BJ (cell line): ENCODE results near the gene COASY. TPM values are rescaled to one million over a fixed set of nuclear protein-coding genes. Genes with fewer than 3 reads are reported as not detected.

Source experiments
- CTCF ChIA-PET: fragments of 350-600 bp; formaldehyde crosslinking; extraction: SDS; loops from one replicate; lab custom pipeline; 2021; ENCODE audit warnings: antibody characterized with exemption, inconsistent platforms; lab: Yijun Ruan, JAX
- POLR2A ChIA-PET: fragments of 300-600 bp; sonication (Branson Sonifier 250); formaldehyde crosslinking; extraction: SDS; loops from one replicate; lab custom pipeline; 2021; ENCODE audit warnings: antibody characterized with exemption; lab: Charles Lee
- DNase-seq: peaks from one replicate; pipeline ENCODE4 v3.0.0-alpha.2; 2011; ENCODE audit warnings: low read depth
- H3K27me3 ChIP-seq: 2 replicates; pipeline ENCODE4 v1.6.0; 2011; ENCODE audit warnings: low read length; ENCODE audit not compliant: control insufficient read depth, insufficient read depth
- H3K36me3 ChIP-seq: 2 replicates; pipeline ENCODE4 v1.5.1; 2011; ENCODE audit warnings: low read length; ENCODE audit not compliant: control insufficient read depth, insufficient read depth
- H3K4me3 ChIP-seq: 2 replicates; pipeline ENCODE4 v1.5.1; 2011; ENCODE audit warnings: low read depth, mild to moderate bottlenecking, control low read depth, low read length
- polyA minus RNA-seq: library from RNA; depleted of rRNA, polyadenylated mRNA; stranded (reverse); fragments of >200 nt; gene quantifications from 2 replicates; pipeline ENCODE4 v1.2.3, GENCODE V29; 2011; rRNA and poly(A)+ RNA removed
- polyA plus RNA-seq: library from polyadenylated mRNA; depleted of rRNA; stranded (reverse); fragments of >200 nt; gene quantifications from 2 replicates; pipeline ENCODE4 v1.2.3, GENCODE V29; 2011; rRNA removed
- TF ChIP-seq, protein P1 (sequence below): IDR thresholded peaks from 2 replicates; pipeline ENCODE4 v1.5.1; 2011; ENCODE audit warnings: low read depth, mild to moderate bottlenecking, control low read depth, inconsistent platforms, low read length, moderate library complexity; ENCODE audit not compliant: insufficient read depth

The COASY gene
- polyA plus RNA-seq (28.6 and 41.5 TPM in 2 replicates), polyA minus RNA-seq (19.5 and 28.4 TPM in 2 replicates)

DNA sequence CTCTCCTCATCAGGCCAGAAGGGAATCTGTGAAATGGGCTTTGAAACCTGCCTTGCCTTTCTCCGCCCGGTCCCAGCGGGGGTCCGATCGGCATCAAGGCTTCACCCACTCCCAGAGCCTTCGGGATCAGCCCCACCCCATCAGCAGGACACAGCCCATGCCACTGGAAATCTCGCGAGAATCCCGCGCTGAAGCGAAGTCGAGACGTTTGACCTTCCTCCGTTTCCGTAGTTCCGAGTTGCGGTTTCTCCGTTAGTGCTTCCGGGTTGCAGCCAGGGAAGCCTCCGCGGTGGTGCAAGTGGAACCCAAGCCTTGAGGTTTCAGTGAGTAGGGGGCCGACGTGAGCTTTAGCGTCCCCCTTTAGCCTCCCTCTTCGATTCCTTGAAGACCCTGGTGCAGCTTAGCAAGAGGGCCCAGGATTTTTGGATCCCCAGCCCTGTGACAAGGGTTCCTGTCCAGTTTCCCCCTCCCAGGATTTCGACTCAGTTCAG, at the start of gene COASY:
COASY (plus strand) TSS at position 252 of the 491 bp plus-strand sequence. CDS start 475 bp downstream, outside the sequence.
- TF ChIP-seq, protein P1, sequence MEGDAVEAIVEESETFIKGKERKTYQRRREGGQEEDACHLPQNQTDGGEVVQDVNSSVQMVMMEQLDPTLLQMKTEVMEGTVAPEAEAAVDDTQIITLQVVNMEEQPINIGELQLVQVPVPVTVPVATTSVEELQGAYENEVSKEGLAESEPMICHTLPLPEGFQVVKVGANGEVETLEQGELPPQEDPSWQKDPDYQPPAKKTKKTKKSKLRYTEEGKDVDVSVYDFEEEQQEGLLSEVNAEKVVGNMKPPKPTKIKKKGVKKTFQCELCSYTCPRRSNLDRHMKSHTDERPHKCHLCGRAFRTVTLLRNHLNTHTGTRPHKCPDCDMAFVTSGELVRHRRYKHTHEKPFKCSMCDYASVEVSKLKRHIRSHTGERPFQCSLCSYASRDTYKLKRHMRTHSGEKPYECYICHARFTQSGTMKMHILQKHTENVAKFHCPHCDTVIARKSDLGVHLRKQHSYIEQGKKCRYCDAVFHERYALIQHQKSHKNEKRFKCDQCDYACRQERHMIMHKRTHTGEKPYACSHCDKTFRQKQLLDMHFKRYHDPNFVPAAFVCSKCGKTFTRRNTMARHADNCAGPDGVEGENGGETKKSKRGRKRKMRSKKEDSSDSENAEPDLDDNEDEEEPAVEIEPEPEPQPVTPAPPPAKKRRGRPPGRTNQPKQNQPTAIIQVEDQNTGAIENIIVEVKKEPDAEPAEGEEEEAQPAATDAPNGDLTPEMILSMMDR = no peak
- Histone ChIP-seq H3K27me3 (no peaks in the 10 kb centered on the region), H3K36me3 (peaks cover 21% of the 10 kb centered on the region), H3K4me3 (peak within 1 kb of the TSS; percentile 83)
- ChIA-PET CTCF (no interaction called here), POLR2A (no interaction called here)
- peak; percentile 74 for DNase-seq

DNA sequence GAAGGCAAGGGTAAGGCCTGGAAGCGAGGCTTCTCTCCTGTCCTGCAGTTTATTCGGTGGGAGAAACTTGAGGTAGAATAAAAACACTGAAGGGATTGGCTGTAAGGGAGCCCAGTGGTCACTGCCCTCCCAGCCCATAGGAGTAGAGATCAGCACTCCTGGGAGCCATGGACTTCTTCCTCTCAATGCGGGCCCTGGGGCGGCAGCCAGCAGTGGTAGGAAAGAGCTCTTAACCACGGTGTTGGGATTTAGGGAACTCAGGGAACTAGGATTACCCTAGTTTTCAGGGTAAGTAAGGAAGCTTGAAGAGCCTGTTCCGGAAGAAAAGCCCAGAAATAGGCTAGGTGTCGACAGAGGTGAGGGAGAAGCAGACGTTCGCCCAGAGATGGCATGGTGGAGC, 49.7 kb upstream of the COASY start:
- Histone ChIP-seq H3K36me3 (peaks cover 14% of the 10 kb centered on the region), H3K4me3 (no peak overlapping the region), H3K27me3 (no peaks in the 10 kb centered on the region)
- ChIA-PET POLR2A (no interaction called here), CTCF (interaction anchor here (1.3 to 1.7 kb wide), 3 partner anchors 12 to 84 kb away, joined by 4 read pairs; no protein-coding TSS in a partner anchor)
- no peak for DNase-seq
- TF ChIP-seq, protein P1 = no peak

DNA sequence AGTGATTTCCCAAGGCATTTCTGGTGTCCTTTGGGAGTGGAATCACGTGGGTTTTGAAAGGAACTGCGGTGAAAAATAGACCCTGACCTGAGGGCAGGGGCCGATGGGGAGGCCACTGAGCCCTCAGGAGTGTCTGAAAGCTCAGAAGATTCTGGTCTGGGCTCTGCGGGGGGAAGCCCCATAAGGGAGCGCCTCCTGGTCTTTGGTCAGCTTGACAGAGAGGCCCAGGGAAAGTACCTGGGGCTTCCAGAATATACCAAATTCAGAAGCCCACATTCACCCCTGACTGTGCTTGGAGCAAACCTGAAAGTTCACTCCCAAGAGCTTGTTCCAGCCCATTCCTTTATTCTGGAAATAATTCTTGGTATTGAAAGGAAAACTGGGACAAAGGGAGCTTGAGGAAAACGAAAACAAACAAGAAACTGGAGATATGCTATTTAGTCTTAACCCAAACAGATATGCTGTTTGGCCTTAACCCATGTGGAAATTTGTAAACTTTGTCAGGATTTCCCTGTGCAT, 49.2 kb upstream of the COASY start:
- TF ChIP-seq, protein P1 = no peak
- no peak overlapping the region for H3K4me3 ChIP-seq
- no peaks in the 10 kb centered on the region for H3K27me3 ChIP-seq
- ChIA-PET CTCF (interaction anchor here (0.6 to 1.7 kb wide), 4 partner anchors 12 to 203 kb away, joined by 3 to 4 read pairs (median 4); no protein-coding TSS in a partner anchor), POLR2A (no interaction called here)
- peaks cover 12% of the 10 kb centered on the region for H3K36me3 ChIP-seq
- no peak for DNase-seq

DNA sequence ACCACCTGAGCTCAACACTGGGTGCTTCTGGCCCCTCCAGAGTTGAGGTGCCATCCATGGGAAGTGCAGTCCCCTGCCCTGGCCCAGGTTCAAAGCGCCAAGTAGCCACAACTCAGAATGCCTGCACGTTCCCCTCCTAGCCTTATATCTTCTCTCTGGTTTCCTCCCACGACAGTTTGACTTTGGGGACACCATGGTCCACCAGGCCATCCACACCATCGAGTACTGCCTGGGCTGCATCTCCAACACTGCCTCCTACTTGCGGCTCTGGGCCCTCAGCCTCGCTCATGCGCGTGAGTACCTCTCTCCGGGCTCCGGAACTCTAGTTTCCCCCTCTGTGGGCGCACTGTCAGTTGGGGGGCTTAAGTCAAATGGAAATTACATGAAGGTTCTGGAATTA, 48.3 kb upstream of the COASY start:
- Histone ChIP-seq H3K27me3 (no peaks in the 10 kb centered on the region), H3K4me3 (no peak overlapping the region), H3K36me3 (peaks cover 12% of the 10 kb centered on the region)
- CTCF ChIA-PET = interaction anchor here (1.1 to 7.9 kb wide), 4 partner anchors 14 to 188 kb away, joined by 3 to 90 read pairs (median 6); no protein-coding TSS in a partner anchor
- POLR2A ChIA-PET = no interaction called here
- TF ChIP-seq, protein P1 = no peak
- DNase-seq = no peak

DNA sequence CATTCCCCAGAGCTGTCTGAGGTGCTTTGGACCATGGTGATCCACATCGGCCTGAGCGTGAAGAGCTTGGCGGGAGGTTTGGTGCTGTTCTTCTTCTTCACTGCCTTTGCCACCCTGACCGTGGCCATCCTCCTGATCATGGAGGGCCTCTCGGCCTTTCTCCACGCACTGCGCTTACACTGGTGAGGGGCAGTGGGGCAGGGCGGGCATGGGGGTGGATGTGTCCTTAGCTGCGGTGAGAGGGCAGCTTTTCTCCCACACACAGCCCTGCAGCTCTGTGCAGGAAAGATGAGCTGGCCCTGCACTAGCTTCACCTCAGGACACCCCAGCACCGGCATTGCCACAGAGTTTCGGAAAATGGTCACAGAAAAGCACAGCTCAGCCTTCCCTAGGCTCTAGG, 47.7 kb upstream of the COASY start:
- POLR2A ChIA-PET = no interaction called here
- TF ChIP-seq, protein P1 = no peak
- Histone ChIP-seq H3K4me3 (no peak overlapping the region), H3K36me3 (peaks cover 9% of the 10 kb centered on the region), H3K27me3 (no peaks in the 10 kb centered on the region)
- CTCF ChIA-PET = interaction anchor here (1.0 to 7.9 kb wide), 6 partner anchors 13 to 189 kb away, joined by 3 to 90 read pairs (median 4); no protein-coding TSS in a partner anchor
- no peak for DNase-seq
